ENCODE results near the gene GNB1L. TPM values are rescaled to one million over a fixed set of nuclear protein-coding genes. Genes with fewer than 3 reads are reported as not detected.

GNB1L gene
- total and polyA plus RNA-seq, 10 of the 15 experiments (the other 5 are each of a cell fraction or from before 2014, with no cell fraction given), result 0.21 to 19.4 (median 6.8) TPM

DNA sequence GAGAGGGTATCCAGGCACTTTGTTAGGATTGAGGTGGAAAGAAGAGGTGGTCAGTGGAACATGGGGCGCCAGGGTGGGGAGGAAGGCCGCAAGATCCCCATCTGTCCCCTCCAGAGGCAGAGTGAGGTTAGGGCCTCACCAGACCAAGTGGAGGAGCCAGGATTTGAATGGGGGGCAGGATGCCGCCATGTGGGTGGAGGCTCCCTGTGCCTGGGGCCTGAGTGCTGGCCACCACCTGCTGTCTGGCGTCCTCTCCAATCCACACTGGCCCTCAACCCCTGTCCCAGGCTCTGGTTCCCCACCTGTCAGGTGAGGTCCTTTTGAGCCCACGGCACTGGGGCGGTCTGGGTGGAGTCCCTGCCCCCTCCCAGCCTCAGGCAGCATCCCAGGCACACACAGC lies 111.6 kb downstream of the GNB1L start (continued):
- no peak for TF ChIP-seq MEF2A (IDR thresholded peaks at IDR 0.05; ENCODE audit: insufficient read depth, low read depth, low read length)

DNA sequence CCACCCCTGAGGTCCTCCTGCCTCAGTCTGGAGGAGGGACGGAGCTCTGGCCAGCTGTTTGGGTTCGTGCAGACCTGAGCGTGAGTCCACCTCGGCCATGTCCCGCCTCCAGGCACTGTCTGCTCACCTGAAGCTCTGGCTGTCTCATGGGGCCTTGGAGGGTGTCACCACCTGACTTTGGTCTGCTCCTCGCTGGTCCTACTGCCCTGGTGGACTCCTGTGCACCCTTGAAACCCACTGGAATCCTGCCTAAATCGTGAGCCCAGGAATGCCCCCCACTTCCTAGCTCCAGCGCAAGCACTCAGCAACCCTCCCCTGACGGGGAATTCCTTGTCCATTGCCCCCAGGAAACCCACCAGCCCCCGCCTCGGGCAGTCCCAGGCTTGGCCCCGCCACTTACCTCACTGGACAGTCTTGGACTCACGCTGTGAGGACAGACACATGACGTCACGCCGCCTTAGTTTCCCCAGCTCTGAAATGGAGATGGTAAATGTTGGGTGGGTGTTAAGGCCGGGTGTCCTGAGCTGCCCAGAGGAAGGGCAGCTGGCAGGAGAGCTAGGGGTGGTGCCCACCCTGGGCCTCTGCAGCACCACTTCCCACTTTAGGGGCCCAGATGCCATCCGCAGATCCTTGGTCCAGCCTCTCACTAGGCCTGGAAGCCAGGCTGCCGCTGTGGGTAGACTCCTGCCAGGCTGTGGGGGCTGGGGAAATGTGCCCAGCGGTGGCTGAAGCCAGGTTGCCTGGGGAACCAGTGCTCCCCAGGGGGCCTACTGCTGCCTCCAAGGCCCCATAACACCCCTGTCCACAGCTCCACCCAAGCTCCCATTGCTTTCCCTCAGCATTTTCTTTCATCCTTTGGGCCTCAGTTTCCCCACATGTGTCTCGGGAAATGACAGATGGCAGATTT lies 112.3 kb downstream of the GNB1L start:
- Histone ChIP-seq H3K9me3 (replicated peaks; ENCODE audit: control insufficient read depth, insufficient read depth, low read length) (no peaks in the 10 kb centered on the region), H3K4me2 (ENCODE audit: control insufficient read depth, insufficient read depth) (no peak overlapping the region), H3K27me3 (replicated peaks in 1 of 2; ENCODE audit: control insufficient read depth in 2 of 2, insufficient read depth in 2 of 2, low read length in 1 of 2) (no peaks in the 10 kb centered on the region), H4K20me1 (ENCODE audit: control insufficient read depth, insufficient read depth) (no peaks in the 10 kb centered on the region), H3K79me2 (ENCODE audit: control insufficient read depth, insufficient read depth, low read length) (no peaks in the 10 kb centered on the region), H3K4me1 (ENCODE audit: control insufficient read depth, insufficient read depth, low read length) (no peaks in the 10 kb centered on the region), H3K27ac (ENCODE audit: control insufficient read depth, insufficient read depth) (no peak overlapping the region), H3K9ac (ENCODE audit: control insufficient read depth, insufficient read depth, low read length) (no peak overlapping the region), H2AFZ (ENCODE audit: control insufficient read depth, low read depth, low read length) (no peak overlapping the region), H3K36me3 (ENCODE audit: control insufficient read depth in 2 of 2, insufficient read depth in 2 of 2, low read length in 1 of 2) (no peaks in the 10 kb centered on the region), H3K4me3 (no peak overlapping the region)
- TF ChIP-seq, protein P1, sequence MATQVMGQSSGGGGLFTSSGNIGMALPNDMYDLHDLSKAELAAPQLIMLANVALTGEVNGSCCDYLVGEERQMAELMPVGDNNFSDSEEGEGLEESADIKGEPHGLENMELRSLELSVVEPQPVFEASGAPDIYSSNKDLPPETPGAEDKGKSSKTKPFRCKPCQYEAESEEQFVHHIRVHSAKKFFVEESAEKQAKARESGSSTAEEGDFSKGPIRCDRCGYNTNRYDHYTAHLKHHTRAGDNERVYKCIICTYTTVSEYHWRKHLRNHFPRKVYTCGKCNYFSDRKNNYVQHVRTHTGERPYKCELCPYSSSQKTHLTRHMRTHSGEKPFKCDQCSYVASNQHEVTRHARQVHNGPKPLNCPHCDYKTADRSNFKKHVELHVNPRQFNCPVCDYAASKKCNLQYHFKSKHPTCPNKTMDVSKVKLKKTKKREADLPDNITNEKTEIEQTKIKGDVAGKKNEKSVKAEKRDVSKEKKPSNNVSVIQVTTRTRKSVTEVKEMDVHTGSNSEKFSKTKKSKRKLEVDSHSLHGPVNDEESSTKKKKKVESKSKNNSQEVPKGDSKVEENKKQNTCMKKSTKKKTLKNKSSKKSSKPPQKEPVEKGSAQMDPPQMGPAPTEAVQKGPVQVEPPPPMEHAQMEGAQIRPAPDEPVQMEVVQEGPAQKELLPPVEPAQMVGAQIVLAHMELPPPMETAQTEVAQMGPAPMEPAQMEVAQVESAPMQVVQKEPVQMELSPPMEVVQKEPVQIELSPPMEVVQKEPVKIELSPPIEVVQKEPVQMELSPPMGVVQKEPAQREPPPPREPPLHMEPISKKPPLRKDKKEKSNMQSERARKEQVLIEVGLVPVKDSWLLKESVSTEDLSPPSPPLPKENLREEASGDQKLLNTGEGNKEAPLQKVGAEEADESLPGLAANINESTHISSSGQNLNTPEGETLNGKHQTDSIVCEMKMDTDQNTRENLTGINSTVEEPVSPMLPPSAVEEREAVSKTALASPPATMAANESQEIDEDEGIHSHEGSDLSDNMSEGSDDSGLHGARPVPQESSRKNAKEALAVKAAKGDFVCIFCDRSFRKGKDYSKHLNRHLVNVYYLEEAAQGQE (IDR thresholded peaks at IDR 0.05; ENCODE audit: low read depth, low read length), result no peak
- TF ChIP-seq ZSCAN29 (IDR thresholded peaks at IDR 0.05), result no peak
- TF ChIP-seq, protein P2, sequence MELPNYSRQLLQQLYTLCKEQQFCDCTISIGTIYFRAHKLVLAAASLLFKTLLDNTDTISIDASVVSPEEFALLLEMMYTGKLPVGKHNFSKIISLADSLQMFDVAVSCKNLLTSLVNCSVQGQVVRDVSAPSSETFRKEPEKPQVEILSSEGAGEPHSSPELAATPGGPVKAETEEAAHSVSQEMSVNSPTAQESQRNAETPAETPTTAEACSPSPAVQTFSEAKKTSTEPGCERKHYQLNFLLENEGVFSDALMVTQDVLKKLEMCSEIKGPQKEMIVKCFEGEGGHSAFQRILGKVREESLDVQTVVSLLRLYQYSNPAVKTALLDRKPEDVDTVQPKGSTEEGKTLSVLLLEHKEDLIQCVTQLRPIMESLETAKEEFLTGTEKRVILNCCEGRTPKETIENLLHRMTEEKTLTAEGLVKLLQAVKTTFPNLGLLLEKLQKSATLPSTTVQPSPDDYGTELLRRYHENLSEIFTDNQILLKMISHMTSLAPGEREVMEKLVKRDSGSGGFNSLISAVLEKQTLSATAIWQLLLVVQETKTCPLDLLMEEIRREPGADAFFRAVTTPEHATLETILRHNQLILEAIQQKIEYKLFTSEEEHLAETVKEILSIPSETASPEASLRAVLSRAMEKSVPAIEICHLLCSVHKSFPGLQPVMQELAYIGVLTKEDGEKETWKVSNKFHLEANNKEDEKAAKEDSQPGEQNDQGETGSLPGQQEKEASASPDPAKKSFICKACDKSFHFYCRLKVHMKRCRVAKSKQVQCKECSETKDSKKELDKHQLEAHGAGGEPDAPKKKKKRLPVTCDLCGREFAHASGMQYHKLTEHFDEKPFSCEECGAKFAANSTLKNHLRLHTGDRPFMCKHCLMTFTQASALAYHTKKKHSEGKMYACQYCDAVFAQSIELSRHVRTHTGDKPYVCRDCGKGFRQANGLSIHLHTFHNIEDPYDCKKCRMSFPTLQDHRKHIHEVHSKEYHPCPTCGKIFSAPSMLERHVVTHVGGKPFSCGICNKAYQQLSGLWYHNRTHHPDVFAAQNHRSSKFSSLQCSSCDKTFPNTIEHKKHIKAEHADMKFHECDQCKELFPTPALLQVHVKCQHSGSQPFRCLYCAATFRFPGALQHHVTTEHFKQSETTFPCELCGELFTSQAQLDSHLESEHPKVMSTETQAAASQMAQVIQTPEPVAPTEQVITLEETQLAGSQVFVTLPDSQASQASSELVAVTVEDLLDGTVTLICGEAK (IDR thresholded peaks at IDR 0.05; ENCODE audit: borderline replicate concordance), result no peak
- TF ChIP-seq, protein P3, sequence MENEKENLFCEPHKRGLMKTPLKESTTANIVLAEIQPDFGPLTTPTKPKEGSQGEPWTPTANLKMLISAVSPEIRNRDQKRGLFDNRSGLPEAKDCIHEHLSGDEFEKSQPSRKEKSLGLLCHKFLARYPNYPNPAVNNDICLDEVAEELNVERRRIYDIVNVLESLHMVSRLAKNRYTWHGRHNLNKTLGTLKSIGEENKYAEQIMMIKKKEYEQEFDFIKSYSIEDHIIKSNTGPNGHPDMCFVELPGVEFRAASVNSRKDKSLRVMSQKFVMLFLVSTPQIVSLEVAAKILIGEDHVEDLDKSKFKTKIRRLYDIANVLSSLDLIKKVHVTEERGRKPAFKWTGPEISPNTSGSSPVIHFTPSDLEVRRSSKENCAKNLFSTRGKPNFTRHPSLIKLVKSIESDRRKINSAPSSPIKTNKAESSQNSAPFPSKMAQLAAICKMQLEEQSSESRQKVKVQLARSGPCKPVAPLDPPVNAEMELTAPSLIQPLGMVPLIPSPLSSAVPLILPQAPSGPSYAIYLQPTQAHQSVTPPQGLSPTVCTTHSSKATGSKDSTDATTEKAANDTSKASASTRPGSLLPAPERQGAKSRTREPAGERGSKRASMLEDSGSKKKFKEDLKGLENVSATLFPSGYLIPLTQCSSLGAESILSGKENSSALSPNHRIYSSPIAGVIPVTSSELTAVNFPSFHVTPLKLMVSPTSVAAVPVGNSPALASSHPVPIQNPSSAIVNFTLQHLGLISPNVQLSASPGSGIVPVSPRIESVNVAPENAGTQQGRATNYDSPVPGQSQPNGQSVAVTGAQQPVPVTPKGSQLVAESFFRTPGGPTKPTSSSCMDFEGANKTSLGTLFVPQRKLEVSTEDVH (IDR thresholded peaks at IDR 0.05; ENCODE audit: low read depth, partially characterized antibody), result no peak
- TF ChIP-seq, protein P4, sequence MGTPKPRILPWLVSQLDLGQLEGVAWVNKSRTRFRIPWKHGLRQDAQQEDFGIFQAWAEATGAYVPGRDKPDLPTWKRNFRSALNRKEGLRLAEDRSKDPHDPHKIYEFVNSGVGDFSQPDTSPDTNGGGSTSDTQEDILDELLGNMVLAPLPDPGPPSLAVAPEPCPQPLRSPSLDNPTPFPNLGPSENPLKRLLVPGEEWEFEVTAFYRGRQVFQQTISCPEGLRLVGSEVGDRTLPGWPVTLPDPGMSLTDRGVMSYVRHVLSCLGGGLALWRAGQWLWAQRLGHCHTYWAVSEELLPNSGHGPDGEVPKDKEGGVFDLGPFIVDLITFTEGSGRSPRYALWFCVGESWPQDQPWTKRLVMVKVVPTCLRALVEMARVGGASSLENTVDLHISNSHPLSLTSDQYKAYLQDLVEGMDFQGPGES (IDR thresholded peaks at IDR 0.05), result no peak
- TF ChIP-seq SREBF2 (IDR thresholded peaks at IDR 0.05; ENCODE audit: low read length), result no peak
- no peak for TF ChIP-seq ESRRA (IDR thresholded peaks at IDR 0.05; ENCODE audit: low read length)
- TF ChIP-seq SPI1 (IDR thresholded peaks at IDR 0.05; ENCODE audit: borderline replicate concordance, insufficient read depth, low read depth, low read length), result no peak
- DNase-seq (ENCODE audit: low read depth, low spot score) (no peak), FAIRE-seq (no peak), ATAC-seq (no peak)
- ChIA-PET RAD21 (ENCODE audit: unreplicated experiment) (no interaction called here), CTCF (interaction anchor here (1.8 kb wide), 1 partner anchor 12 kb away, joined by 8 read pairs; no protein-coding TSS in a partner anchor), SMC1A (ENCODE audit: uncharacterized antibody, unreplicated experiment) (no interaction called here), POLR2A (no interaction called here)
- 29% methylated on average over 21 of the region's 21 CpGs for WGBS (ENCODE audit: insufficient coverage, insufficient replicate concordance, low lambda C conversion rate, missing lambda C conversion rate)
- in situ Hi-C loops (cut with MboI) (no loop called here), intact Hi-C loops (cut with micrococcal nuclease; ENCODE audit: unreplicated experiment) (no loop called here)
- no TSS peak for BruUV-seq (replicated peaks)

Data from GM12878 (cell line).